GM11168 (cell line): Measurements from ENCODE around the gene GNGT1.

Source experiments
- in situ Hi-C: fragments of 300-500 bp; cut with MboI; formaldehyde crosslinking; loops from one replicate; pipeline ENCODE4 v1.12.0; 2022; ENCODE audit warnings: low sequenced_read_pairs; ENCODE audit not compliant: unreplicated experiment

GNGT1 gene

DNA sequence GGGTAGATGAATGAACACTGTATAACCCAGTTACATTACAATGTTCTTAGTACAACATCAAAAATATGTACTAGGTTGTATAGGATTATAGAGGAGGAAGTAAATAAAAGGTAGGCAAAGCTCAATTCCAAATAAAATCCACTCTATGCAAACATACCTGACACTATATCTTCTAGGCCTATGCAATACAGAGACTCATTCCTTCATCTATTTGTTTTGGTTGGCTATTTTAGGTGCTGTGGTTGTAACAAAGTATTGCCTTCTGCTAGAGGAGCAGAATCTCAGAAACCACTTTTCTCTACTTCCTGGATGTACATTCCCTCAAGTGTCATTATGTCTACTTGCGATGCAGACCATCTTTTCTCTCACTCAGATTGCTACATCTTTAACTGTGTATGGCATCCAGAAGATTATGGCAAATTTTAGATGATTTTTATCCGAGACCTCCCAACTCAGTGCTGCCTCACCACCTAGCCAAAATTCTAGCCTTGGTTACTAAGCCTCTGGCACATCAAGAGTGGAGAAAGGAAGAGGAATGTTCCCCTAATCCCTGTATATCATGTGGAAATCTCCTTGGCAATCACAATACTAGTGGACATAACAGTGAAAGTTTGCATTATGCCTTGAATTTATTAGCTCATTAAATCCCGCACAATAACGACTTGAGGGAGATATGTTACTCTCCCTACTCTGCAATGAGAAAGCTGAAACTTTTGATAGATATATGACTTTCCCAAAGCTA is 10.3 kb upstream of the GNGT1 start:
- in situ Hi-C loops: loop anchor here (25.0 kb wide), 1 partner anchor 366 kb away; no protein-coding TSS in a partner anchor

DNA sequence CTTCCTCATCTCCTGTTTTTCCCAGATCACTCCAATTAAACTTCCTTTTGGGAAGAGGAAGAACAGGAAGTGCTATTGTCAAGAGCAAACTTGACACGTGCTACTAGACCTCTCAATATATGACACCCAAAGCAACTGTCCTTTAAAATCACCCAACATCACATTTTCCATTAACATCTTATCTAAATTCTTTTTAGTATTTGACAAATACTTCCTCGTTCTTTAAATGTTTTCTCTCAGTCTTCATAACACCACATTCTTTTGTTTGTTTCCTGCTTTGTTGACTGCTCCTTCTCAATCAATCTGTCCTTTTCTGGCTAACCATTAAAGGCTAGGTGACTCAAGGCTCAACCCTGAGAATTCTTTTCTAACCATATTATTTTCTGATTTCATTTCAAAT is 8.7 kb upstream of the GNGT1 start:
- in situ Hi-C loops: loop anchor here (25.0 kb wide), 1 partner anchor 365 kb away; no protein-coding TSS in a partner anchor

DNA sequence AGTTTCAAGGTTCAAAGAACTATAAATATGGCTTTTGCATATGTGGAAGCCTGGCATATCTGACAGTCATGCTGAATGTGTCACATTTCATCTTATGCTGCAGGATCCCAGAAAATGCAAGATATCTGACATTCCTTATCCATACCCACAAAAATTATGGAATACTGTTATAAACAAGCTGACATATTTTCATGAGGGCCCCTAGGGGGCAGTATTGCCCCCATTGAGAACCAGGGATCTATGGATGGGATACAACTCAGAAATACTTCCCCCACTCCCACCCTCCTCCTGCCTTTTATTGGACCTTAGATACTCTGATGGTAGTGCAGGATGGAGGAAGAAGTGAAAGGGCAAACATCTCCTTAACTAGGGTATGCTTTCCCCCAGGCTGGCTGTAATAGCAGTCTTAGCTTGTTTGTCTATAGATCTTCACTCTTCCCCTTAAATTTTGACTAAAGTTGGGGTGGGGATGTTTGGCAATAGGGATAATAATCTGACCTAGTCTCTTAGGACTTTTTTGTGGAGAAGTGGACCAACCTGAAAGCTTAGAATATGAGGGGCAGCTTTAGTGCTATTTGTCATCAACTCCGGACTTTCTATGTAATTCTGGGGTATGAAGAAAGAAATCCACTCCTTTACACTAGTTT is 3.5 kb upstream of the GNGT1 start:
- in situ Hi-C loops: loop anchor here (5.0 to 25.0 kb wide), 2 partner anchors 94 to 484 kb away; partner anchors contain the start of gene COL1A2

DNA sequence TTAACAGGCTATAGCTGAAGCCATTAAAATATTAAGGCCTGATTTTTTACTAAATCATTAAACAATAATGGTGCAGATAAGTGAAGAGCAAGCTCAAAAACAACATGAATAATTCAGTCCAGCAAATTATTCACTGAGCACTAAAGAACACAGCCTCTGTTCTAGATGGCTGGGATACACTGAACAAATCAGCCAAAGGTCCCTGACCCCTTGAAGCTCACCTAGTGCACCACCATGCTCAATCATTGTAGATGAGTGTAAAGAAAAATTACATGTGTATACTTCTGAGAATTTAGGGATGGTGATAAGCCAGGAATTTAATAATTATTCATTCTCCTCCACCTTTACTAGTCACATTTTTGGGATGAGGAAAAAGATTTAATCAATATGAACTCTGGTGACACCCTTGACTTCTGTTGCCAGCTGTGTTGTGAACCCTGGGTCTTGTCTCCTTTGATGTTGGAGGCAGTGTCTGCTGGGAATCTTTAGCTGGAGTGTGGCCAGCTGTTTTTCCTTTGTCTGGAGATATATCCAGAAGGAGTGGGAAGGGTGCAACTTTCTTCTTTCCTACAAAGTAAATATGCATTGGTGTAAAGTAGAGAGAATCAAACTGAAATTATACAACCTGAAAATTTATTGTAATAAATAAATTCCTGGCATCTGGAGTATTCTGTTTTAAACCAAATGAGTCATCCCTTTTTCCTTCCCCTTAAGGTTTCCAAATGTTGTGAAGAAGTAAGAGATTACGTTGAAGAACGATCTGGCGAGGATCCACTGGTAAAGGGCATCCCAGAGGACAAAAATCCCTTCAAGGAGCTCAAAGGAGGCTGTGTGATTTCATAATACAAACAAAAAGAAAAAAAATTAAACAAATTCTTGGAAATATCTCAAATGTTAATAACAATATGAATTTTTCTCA is 4.0 kb downstream of the GNGT1 start:
- in situ Hi-C loops: loop anchor here (25.0 kb wide), 1 partner anchor 477 kb away; the partner anchor contains the start of gene COL1A2

GRCh38 chr7:93911242-93911641 is 4.9 kb downstream of the GNGT1 start:
- in situ Hi-C loops: loop anchor here (25.0 kb wide), 1 partner anchor 476 kb away; the partner anchor contains the start of gene COL1A2

- in situ Hi-C loops: loop anchor here (25.0 kb wide), 1 partner anchor 476 kb away; the partner anchor contains the start of gene COL1A2
Observed at GRCh38 chr7:93911661-93912060, 5.3 kb downstream of the GNGT1 start.

DNA sequence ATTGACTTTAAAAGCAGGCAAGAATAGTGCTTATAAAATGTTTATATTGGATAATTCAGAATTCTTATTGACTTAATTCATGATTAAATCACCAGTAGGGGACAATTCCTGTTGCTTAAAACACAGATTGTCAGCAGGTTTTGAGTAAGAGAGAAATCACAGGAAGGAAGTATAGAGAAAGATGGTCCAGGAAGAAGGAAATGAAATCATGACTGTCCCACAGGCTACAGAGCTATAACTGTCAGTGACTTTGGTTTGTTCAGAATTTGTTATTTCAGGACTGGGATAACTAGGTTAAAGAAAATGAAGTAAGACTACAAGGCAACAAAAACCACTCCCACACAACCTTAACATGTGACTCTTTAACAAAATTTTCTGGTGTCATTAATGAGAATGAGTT is 6.8 kb downstream of the GNGT1 start:
- in situ Hi-C loops: loop anchor here (25.0 kb wide), 1 partner anchor 474 kb away; the partner anchor contains the start of gene COL1A2

DNA sequence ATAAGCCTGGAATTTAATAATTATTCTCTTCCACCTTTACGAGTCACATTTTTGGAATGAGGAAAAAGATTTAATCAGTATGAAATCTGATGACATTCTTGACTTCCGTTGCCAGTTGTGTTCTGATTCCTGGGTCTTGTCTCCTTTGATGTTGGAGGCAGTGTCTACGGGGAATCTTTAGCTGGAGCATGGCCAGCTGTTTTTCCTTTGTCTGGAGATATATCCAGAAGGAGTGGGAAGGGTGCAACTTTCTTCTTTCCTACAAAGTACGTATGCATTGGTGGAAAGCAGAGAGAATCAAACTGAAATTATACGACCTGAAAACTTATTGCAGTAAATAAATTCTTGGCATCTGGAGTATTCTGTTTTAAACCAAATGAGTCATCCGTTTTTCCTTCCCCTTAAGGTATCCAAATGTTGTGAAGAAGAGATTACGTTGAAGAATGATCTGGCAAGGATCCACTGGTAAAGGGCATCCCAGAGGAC is 8.3 kb downstream of the GNGT1 start:
- in situ Hi-C loops: loop anchor here (25.0 kb wide), 1 partner anchor 473 kb away; the partner anchor contains the start of gene COL1A2

DNA sequence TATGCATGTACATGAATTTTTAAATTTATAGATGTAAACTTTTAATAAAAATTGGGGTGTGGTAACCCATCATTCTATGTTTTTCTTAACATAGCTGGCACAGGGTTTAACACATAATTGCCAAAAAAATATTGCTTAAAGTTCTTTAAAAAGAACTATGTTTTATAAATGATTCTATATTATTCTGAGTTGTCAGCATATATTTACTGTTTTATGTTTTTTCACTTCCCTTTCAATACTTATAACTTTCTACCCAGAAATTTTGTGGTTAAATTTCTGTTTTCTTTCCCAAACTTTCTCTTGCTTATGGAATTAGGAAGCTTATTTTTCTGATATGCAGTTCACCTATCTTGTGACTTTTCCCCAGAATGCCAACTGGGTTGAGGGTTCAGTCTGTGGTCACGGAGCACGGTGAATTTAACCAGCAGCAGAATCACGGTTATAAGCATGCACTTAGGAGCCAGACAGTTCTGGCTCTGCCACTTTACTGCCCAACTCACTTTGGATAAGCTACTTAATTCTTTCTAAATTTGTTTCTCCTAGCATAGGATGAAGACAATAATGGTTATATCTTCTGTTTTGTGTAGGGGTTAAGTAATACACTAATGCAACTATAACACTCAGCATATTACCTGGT is 9.0 kb downstream of the GNGT1 start:
- in situ Hi-C loops: loop anchor here (25.0 kb wide), 1 partner anchor 472 kb away; the partner anchor contains the start of gene COL1A2

DNA sequence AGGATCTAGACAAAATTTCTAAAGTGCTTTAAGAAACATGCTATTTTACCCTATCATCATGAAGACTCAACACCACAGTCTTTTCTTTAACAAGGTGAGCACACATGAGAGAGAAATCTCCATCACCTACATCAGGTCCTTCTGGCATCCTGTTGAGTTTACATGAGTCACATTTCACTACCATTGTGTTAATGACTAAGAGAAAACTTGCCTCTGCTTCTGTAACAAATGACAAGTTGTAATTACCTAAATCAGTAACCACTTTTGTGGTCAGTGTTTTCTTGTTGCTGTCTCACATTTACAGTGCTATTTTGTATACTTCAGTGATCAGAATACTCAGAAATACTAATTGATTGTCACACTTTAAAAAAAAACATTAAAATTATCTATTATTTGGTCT is 9.5 kb downstream of the GNGT1 start:
- in situ Hi-C loops: loop anchor here (25.0 kb wide), 1 partner anchor 471 kb away; the partner anchor contains the start of gene COL1A2

GRCh38 chr7:93916315-93916714 is 9.9 kb downstream of the GNGT1 start:
- in situ Hi-C loops: loop anchor here (25.0 kb wide), 1 partner anchor 471 kb away; the partner anchor contains the start of gene COL1A2

GRCh38 chr7:93920496-93921182 is 14.3 kb downstream of the GNGT1 start:
- in situ Hi-C loops: loop anchor here (25.0 kb wide), 1 partner anchor 467 kb away; the partner anchor contains the start of gene COL1A2

- in situ Hi-C loops: loop anchor here (25.0 kb wide), 1 partner anchor 466 kb away; the partner anchor contains the start of gene COL1A2
Observed at GRCh38 chr7:93921186-93921585, 14.8 kb downstream of the GNGT1 start.

GRCh38 chr7:93921607-93922566 is 15.5 kb downstream of the GNGT1 start, which contains the start of gene GNG11:
Gene GNG11, plus strand, starts transcription at chr7:93921735. Its CDS starts 403 bp downstream, at chr7:93922138.
- in situ Hi-C loops: loop anchor here (25.0 kb wide), 1 partner anchor 465 kb away; the partner anchor contains the start of gene COL1A2

GRCh38 chr7:93923296-93923695 is 16.9 kb downstream of the GNGT1 start:
- in situ Hi-C loops: loop anchor here (25.0 kb wide), 1 partner anchor 464 kb away; the partner anchor contains the start of gene COL1A2

GRCh38 chr7:93923942-93924341 is 17.6 kb downstream of the GNGT1 start:
- in situ Hi-C loops: loop anchor here (25.0 kb wide), 1 partner anchor 463 kb away; the partner anchor contains the start of gene COL1A2

GRCh38 chr7:93926800-93927199 is 20.4 kb downstream of the GNGT1 start:
- in situ Hi-C loops: no loop called here
